Measurements from ENCODE around the gene FAM170B.

DNA sequence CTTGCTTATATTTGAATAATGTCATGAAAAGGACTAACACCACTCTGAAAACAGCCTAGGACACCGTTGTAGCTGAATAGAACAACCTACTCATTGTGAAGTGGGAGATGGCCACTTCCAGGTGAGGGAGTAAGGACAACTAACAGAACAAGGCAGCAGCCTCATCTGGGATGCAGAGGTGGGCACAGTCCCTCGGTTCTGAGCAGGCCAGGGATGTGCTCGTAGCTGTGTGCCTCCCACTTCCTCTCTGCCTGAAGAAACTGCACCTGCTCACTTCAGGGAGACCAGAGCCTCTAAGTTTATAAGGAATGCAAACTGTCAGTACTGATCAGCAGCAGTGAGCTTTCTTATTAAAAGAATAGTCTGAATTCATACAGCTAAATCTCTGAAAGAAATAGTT is 21.0 kb downstream of the FAM170B start:
- TF ChIP-seq, protein P1, sequence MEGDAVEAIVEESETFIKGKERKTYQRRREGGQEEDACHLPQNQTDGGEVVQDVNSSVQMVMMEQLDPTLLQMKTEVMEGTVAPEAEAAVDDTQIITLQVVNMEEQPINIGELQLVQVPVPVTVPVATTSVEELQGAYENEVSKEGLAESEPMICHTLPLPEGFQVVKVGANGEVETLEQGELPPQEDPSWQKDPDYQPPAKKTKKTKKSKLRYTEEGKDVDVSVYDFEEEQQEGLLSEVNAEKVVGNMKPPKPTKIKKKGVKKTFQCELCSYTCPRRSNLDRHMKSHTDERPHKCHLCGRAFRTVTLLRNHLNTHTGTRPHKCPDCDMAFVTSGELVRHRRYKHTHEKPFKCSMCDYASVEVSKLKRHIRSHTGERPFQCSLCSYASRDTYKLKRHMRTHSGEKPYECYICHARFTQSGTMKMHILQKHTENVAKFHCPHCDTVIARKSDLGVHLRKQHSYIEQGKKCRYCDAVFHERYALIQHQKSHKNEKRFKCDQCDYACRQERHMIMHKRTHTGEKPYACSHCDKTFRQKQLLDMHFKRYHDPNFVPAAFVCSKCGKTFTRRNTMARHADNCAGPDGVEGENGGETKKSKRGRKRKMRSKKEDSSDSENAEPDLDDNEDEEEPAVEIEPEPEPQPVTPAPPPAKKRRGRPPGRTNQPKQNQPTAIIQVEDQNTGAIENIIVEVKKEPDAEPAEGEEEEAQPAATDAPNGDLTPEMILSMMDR (IDR thresholded peaks at IDR 0.05), result no peak
- no peak for TF ChIP-seq POLR2A (IDR thresholded peaks at IDR 0.05; ENCODE audit: low read depth)

Data from esophagus muscularis mucosa (tissue), 3 donors.